GM19240 (cell line): ENCODE results near the gene NFIB.
A peak's percentile ranks its signal among the peaks of the same experiment; 100 is the strongest.

Source experiments
- DNase-seq: peaks from one replicate; pipeline ENCODE4 v3.0.0; 2011; ENCODE audit warnings: low spot score; ENCODE audit not compliant: insufficient read length

Gene NFIB

DNA sequence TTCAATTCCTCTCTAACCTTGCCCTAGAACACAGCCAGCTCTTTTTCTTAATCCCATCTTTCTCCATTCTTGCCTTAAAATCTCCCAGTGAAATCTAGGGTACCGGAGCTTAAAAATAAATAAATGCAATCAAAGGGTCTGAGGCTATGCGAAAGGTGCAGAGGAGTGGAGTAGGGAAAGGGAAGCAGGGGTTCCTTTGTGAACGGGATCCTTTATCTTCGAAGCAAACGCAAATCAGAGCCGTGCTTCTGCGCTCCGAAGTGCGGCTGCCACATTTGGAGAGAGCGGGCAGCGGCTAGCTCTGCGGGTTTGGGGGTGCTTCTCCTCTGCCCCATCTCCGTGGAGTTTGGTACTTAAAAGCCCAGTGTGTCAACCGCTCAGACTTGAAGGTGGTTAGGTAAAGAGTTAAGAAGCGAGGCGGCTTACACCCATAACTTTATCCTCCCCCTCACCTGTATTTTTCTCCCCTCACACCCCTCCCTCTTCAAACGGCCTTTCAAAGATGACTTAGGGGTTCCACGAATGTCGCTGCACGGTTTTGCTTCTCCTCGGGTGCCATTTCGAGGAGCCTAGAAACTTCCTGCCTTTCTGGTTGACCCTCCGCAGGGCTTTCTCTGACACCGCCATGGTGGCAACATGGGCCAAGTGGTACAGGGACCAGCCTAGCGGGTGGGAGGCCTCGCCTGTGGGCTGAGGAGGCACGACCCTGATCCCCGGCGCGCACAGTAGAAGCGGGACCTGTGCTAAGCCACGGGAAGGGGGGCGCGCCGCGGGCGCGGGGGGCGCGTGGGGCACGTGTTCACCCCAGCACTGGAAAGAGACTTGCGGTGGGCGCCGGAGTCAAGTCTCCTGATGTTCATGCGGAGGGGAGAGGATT lies 31.7 kb upstream of the NFIB start:
- no peak for DNase-seq

DNA sequence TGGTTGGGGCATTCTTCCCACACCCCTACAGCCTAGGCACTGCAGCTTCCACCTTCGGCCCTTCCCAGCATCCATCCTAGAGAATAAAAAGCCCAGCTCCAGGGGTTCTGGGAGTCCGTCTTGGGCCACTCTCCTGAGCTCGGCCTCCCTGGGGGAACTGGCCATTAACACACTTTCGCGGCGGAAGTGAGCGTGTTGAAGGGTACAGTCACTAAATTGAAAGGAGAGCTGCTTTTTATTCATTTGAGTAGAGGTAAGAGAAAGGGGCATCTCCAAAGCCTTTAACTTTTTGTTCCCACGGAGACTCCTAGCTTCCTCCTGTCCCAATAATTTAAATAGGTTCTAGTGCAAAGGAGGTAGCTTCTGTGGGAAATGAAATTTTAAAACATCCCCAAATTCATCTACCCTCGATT lies 31.0 kb upstream of the NFIB start:
- no peak for DNase-seq

DNA sequence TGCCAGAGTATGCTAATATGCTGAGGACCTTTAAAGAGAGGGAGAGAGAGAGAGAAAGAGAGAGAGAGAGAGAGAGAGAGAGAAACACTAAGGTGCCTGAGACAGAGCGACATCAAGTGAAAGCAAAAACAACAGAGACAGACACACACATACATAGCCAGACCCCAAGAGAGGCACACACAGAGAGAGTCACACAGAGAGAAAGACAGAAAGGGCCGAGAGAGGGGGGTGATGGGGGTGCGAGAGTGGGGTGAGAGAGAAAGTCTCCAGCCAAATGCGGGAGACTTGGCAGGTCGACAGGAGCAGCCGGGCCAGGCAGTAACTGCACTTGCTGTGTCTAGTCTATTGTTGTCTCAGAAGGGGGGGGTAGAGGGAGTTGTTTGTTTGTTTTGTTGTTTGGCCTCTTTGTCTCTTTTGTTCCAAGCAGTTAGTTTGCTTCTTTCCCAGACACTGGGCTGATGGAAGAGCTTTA lies 30.1 kb upstream of the NFIB start:
- DNase-seq: no peak

DNA sequence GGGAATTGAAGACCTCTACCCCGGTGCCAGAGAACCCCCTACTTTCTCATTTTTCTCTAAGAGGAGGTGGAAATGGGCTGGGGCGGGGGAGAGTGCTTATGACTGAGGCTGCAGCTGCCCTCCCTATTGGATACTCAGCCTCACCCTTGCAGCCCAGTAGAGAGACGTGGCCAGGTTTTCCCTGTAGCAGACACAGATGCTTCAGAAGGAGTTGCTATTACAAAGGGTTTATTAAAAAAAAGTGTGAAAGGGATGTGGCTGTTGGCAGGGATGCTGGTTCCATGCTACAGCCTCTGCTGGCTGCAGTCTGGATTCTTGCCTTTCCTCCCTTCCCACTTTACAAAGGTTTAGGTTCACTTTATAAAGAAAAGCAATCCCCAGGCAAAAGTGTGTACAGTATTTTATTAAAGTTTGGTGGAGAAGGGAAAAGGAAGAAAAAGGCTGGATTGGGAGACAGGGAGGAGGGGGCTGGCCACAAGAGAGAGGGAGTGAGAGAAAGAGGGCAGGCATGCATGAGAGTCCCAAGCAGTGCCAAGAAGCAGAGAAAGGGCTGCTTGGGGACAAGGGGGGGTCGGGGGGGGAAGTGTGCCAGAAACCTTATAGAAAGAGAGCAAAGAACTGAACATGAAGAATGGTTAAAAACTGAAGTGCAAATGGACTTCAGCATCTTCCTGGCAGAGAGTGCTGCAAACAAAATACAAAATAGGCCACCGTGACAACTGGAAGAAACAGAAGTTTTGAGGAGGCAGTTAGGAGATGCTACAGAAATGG lies 29.5 kb upstream of the NFIB start:
- no peak for DNase-seq

DNA sequence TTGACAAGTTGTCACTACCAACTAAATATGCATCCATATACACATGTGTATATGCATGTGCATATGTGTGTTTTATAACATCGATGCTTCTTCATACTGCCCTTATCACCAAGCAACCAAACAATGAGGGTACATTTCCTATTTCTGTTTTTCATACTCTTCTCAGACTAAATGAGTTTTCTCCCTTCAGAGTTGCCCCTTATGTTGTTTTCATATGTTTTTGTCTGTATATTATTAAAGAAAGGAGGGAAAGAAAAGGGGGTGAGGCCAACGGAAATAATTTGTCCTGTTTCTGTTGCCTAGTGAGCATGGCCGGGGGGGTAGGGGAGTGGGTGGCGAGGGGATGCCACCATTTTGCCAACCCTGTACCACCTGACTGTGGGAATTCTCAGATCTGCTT lies 28.8 kb upstream of the NFIB start:
- DNase-seq: no peak

DNA sequence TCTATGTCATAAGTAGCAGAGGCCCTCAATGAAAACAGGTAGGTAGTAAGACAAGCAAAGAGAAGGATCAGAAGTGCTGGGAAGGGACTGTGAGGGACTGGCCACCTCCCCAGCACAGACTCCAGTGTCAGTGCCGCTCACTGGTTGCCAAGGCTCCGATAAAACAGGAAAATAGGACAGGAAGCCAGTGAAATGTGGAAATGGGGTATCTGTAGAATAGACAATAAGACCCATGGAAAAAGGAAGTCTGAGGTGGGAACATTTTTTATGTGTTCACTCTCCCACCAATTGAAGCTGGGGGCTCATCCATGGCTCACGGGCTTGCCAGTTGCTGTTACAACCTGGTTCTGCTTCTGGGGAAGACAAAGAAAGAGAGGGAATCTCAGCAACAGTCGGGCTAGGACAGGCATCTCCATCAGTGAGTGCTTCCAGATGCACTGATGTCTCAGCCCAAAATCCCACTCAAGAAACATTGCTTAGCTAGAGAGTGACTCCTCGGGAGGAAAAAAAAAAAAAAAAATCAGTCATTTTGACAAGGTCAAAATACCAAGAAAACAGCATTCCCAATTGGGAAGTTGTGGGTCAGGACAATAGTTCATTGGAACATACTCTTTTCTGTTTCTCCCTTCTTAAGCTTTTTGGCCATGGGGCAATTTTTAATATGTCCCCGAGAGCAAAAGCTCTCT lies 27.6 kb upstream of the NFIB start:
- DNase-seq: no peak

DNA sequence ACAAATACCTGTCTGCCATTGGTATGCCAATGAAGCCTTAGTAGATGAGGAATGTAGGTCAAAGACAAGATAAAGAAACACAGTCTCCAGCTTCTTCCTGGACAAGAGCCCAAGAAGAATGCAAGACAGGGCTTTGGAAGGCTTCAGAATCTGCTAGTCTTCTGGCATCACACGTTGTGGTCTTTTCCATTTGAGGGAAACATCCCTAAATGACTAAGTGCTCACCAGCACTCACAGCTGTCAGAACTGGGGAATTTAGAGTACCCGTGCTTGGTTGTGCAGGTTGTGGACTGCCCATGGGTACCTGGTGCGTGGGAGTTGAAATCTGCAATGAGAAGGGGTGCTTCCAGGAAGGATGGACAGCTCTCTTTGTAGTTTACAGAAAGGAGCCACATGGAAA lies 27.1 kb upstream of the NFIB start:
- DNase-seq: no peak

DNA sequence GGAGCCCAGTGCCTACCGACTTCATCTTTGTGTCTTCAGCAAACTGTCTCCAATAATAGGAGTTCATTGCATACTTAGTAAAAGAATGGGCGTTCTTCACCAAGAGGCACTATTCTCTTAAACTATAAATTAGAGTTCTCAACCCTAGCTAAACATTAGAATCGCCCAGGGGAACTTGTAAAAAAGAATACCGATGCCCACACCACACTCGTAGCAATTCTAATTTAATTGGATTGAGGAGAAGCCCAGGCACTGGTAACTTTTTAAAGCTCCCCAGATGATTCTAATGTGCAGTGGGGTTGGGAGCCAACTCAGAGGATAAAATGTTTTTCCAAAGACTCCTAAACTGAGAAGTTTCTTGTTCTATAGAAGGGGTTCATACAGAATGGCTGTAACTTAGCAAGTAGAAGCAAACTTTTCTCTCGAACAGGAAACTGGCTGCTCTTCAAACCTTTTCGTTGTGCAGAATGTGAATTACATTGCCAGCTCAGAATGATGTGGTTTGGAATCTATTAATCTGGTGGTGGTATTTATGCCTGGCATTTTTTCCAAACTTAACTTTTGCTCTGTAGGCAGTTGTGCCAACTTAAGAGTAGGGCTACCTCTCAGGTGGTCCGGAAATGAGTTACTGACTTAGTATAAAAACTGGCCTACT lies 26.4 kb upstream of the NFIB start:
- DNase-seq: no peak

DNA sequence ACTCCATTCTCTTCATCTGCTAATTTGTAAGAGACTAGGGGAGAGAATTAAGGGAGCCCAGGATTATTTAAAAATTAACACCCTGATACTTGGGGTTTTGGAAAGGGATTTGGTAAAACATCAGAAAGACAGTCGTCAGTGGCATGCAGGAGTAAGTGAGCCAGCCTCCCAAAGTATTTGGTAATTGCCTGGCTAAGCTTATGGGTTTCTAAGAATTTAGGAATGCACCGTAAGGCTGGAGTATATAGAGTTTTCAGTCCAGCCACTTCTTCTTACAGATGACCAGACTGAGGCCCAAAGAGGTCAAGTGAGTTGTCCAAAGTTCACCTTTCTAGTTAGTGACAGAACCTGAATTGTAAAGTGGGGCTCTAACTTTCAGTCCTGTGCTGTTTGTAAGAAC lies 25.8 kb upstream of the NFIB start:
- DNase-seq: no peak

DNA sequence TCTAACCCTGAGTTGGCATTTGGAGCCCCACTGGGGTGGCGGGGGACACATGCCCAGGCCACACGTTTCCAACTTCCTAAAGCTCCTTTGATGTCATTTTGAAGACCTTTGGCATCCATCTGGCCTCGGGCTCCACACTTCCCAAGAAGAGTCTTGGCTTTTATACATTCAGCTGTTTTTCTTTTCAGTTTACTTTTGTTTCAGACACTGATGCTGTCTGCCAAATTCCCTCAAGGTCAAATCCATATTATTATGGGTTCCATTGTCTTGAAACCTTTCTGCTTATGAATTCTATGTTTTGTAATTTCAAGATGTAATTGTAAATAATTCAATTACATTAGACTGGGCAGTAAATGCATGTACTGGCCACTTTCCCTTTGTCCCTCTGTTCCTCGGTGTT lies 23.7 kb upstream of the NFIB start:
- no peak for DNase-seq

DNA sequence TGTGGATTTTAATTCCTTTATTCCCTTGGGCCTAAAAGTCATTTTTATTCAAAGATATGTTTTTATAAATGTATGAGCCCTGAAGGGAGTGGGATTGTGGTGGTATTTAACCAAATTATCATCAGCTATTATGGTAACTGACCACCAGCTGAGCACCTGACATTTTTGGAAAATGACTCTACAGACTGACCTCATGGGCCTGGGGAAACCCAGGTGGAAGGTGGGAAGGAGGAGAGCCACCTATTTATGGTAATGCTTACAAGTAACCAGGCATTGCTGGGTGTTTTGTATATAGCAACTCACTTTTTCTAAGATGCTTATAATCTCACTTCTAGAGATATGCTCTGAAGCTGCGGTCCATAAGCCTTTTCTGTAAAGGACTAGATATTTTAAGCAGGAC lies 22.3 kb upstream of the NFIB start:
- DNase-seq: no peak

DNA sequence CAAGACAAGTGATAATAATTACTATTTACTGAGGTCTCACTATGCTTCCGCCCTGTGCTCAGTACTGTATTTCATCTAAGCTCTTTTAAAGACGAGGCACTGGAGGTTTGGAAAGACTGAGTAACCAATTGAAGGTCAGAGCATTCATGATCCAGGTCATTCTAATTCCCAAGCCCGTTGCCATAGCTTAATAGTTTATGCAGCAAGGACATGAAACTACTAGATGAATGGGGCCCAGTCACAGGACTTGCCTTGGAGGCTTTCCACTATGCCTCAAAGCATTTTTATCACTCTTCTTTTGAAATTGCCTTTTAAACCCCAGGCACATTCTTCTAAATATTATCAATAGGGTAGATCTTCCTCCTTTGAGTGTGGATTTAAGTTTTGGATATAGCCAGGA lies 17.2 kb upstream of the NFIB start:
- DNase-seq: no peak

DNA sequence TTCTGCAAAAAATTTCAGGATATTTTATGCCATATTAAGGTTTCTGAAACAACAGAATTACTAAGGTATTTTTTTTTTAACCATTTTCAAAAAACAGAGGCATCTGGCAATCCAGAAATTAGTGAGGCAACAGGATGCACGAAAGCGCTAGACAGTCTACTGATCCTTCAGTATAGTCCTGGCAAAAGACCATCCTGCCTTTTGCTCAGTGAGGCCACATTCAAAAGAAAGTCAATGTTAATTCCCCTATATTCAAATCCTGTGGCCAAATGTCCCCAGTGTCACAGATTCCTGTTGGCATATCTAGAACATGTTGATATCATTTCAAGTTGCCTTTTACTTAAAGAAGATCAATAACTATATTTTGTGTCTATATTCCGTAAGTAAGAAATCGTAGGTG lies 13.1 kb upstream of the NFIB start:
- DNase-seq: no peak

DNA sequence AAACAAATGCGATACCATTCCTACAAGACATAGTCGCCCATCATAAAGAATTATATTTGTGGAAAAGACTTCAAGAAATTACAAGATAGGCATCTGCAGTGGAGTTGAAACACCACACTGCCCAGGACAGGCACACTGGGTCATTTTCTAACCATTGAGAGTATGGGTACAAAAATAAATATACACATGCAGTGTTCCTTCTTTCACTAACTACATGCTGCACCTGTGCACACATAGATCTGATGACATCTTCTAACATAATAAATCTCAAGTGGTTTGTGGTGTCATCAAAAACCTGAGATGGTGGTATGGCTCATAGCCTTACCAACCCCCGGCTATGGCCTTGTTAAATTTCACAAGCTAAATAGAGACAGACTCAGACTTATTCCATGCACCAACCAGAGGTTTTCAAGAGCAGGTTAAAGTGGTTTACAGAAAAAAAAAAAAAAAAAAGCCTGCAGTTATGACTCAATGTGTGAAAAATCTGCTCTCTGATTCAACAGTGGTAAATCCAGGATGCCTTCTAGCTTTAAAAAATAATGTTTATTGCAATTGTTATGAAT lies 12.4 kb upstream of the NFIB start:
- DNase-seq: no peak

DNA sequence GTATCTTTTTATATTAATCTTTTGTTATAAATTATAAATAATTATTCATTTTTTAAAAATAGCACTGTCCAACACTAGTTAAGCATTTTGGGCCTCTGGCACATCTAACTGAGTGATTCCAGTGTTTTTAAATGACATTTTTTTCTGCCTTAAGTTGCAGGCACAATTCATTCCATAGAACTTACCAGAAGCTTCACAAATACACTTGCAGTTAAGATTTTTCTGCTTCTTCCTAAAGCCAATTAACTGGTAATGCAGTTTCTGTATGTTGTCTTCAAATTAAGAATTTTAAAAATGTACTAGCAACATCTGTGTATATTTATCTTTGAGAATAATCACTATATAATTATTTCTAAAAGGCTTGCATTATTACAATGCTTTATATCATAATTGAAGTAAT lies 11.2 kb upstream of the NFIB start:
- no peak for DNase-seq

DNA sequence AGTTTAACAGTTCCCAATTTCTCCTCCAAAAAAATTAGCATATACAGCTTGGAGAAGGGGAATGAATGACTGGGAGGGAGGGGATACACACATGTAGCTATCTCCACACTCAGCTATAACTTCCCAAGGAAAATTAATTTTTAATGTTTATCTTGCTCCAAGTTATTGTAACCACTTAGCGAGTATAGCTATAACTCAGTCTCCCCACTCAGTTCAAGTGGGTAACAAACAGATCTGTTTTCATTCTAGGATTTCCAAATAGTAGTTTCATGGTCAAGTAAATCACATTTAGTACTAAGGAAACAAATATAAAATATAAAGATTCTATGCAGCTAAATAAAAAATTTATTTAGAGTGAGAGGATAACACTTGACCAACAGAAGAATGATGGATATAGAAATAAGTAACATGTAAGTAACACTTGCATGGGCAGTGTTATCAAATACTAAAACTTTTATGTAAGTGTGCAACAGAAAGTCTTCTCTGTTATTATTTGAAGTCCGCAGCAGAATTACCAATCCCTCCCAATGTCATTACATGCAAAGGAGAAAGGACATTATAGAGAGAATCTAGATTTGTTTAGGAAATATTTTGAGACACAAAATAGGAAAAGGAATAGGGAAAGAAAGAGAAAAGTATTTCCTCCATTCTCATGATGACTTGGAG lies 10.2 kb upstream of the NFIB start:
- no peak for DNase-seq

DNA sequence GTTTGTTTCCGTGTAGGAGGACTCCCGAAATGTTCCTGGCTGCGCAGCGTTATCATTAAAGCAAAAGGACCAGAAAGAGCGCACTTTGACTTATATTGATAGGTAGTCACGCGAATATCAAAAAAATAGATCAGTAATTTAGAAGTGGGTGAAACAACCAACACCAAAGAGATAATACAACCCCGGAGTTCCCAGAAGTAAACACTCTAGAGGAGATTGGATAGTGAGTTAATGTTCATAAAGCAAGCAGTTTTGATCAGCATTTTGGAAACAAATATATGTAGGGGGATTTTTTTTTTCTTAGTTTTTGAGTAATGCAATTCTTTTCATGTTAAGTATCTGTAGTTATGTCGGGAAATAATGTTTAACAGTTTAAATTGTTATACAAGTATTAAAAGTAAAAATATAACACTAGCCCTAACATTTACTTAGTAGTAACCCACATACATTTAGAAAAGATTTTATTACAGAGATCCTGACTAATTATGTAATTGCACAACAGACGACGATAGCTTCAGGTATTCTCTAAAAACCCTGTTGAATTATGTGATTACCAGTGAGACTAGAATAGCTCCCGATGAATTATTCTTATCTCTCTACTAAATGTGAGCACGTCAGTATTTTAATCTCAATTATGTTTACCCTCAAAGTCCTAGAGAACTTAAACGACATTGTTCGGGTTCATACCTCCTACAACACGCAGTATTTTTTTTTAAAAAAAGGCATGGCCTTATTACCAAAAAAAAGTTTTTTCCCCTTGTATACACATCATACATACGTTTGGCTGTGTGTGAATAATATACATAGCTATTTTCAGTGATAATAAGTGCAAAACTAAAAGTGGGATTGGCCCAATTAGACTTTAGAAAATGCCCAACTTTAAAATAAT lies 9.4 kb upstream of the NFIB start:
- DNase-seq: no peak

DNA sequence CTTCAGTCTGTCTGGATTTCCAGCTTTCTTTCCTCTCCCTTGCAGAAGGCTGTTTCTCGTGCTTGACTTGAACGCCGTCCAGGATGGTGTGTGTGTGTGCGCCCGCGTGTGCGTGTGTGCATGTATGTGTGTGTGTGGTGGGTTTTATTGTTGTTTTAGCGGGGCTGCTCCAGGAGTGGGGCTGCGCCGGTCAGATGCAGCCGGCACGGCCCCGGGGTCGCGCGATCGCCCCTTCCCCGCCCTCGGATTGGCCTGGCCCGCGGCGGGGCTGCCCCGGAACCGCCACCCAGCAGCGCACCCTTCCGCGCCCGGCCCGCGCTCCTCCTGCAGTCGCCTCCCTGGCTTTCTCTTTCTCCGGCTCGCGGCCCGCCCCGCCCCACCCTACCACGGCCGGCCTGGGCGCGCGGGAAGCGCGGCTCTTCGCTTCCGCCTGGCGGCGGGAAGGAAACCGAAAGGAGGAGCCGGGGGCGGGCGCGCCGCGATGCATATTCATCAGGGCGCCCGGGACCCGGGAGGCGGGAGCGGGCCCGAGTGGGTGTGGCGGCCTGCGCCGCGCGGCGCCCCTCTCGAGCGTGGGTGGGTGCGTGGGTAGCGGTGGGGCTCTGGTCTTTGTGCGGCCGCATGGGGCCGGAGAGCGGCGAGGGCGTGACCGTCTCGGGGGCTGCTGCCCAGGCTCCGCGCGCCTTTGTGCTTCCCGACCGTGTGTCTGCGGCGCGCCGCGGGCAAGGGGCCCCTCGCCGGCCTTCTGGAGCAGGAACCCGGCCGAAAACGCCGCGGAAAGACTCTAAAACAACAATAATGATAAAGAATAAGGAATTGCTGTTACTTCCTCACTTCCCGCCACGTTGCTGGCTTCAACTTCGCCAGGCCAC lies 8.5 kb upstream of the NFIB start:
- DNase-seq: peak; percentile 70
